H1 (cell line): ENCODE results near the gene ARCN1. TPM values are rescaled to one million over a fixed set of nuclear protein-coding genes. Genes with fewer than 3 reads are reported as not detected.

Experiments
- CTCF ChIA-PET: fragments of 300-600 bp; sonication (Branson Sonifier 250); formaldehyde crosslinking; loops from one replicate; lab custom pipeline; 2021; ENCODE audit not compliant: partially characterized antibody; lab: Charles Lee
- POLR2A ChIA-PET: fragments of 300-600 bp; sonication (Branson Sonifier 250); formaldehyde crosslinking; loops from one replicate; lab custom pipeline; 2021; ENCODE audit warnings: inconsistent platforms; ENCODE audit not compliant: partially characterized antibody; lab: Charles Lee
- DNase-seq, 2 experiments: peaks; one replicate each; pipeline versions ENCODE4 v3.0.0 to v3.0.0-alpha.2; 2010 to 2022; ENCODE audit warnings: low spot score in 2 of 2, low read depth in 1 of 2, mixed read lengths in 1 of 2
- FAIRE-seq: peaks from 2 replicates; lab custom pipeline; 2011; peaks lifted over from hg19 to GRCh38; lab: Jason Lieb, UNC
- H2AFZ ChIP-seq: 2 replicates; pipeline ENCODE4 v1.8.1; 2012; ENCODE audit warnings: low read length, inconsistent platforms
- H2AK5ac ChIP-seq: 2 replicates; pipeline ENCODE4 v1.6.1; 2013; ENCODE audit warnings: low read depth, low read length
- H2BK120ac ChIP-seq: replicated peaks from 2 replicates; pipeline ENCODE3; 2013; ENCODE audit warnings: low read depth, low read length, inconsistent platforms
- H2BK12ac ChIP-seq: 2 replicates; pipeline ENCODE4 v1.6.1; 2013; ENCODE audit warnings: low read depth, low read length
- H2BK15ac ChIP-seq: 2 replicates; pipeline ENCODE4 v1.6.1; 2013; ENCODE audit warnings: low read length
- H2BK20ac ChIP-seq: 2 replicates; pipeline ENCODE4 v1.6.1; 2013; ENCODE audit warnings: low read length
- H2BK5ac ChIP-seq: 2 replicates; pipeline ENCODE4 v1.6.1; 2013; ENCODE audit warnings: low read depth, low read length
- H3K14ac ChIP-seq: 2 replicates; pipeline ENCODE4 v1.6.1; 2013; ENCODE audit warnings: inconsistent platforms; ENCODE audit not compliant: insufficient read length
- H3K18ac ChIP-seq: 2 replicates; pipeline ENCODE4 v1.6.1; 2013; ENCODE audit warnings: low read length; ENCODE audit errors: extremely low read depth
- H3K23ac ChIP-seq: 2 replicates; pipeline ENCODE4 v1.6.1; 2013; ENCODE audit warnings: inconsistent platforms; ENCODE audit not compliant: insufficient read length
- H3K23me2 ChIP-seq: 2 replicates; pipeline ENCODE4 v1.6.1; 2013; ENCODE audit warnings: low read depth, low read length
- H3K27ac ChIP-seq: 2 replicates; pipeline ENCODE4 v1.6.1; 2011; ENCODE audit warnings: low read depth, low read length, inconsistent platforms
- H3K27me3 ChIP-seq, 4 experiments: replicated peaks in 1 of 4; 1 replicate in 1 of 4; 2 replicates in 3 of 4; pipeline versions ENCODE4 v1.6.1 to v1.8.1; 2011 to 2013; ENCODE audit warnings: low read length in 3 of 4, mild to moderate bottlenecking in 3 of 4, inconsistent platforms in 2 of 4, mixed read lengths in 2 of 4, moderate library complexity in 1 of 4; ENCODE audit not compliant: control insufficient read depth in 3 of 4, insufficient read depth in 3 of 4; ENCODE audit errors: extremely low read depth in 1 of 4
- H3K36me3 ChIP-seq, 4 experiments: 2 replicates each; pipeline versions ENCODE4 v1.6.1 to v1.8.1; 2011 to 2013; ENCODE audit warnings: mild to moderate bottlenecking in 4 of 4, low read length in 3 of 4, moderate library complexity in 2 of 4, control low read depth in 1 of 4, inconsistent platforms in 1 of 4; ENCODE audit not compliant: insufficient read depth in 4 of 4, control insufficient read depth in 2 of 4
- H3K4ac ChIP-seq: replicated peaks from 2 replicates; pipeline ENCODE3; 2013; ENCODE audit warnings: low read length, low read depth, mixed read lengths, inconsistent platforms; ENCODE audit not compliant: insufficient read length
- H3K4me1 ChIP-seq, 4 experiments: replicated peaks in 1 of 4; 1 replicate in 1 of 4; 2 replicates in 3 of 4; pipeline versions ENCODE4 v1.6.1 to v1.8.1; 2011 to 2013; ENCODE audit warnings: low read length in 3 of 4, inconsistent platforms in 2 of 4, mixed read lengths in 1 of 4; ENCODE audit not compliant: insufficient read depth in 4 of 4, control insufficient read depth in 3 of 4
- H3K4me2 ChIP-seq, 2 experiments: 2 replicates each; pipeline versions ENCODE4 v1.6.1 to v1.8.1; 2011 to 2013; ENCODE audit warnings: low read depth in 2 of 2, low read length in 2 of 2, control low read depth in 1 of 2, inconsistent platforms in 1 of 2, mild to moderate bottlenecking in 1 of 2; ENCODE audit not compliant: insufficient read depth in 1 of 2
- H3K4me3 ChIP-seq, 4 experiments: fragments of 200-600, 300-600 bp in 1 of 4; sonication (generic), shearing (Covaris generic), sonication (Bioruptor Twin) in 1 of 4; 2 replicates each; pipeline versions ENCODE4 v1.5.1 to v1.8.1; 2011 to 2016; ENCODE audit warnings: low read length in 4 of 4, low read depth in 3 of 4, control low read depth in 2 of 4, inconsistent platforms in 2 of 4, mild to moderate bottlenecking in 2 of 4, mixed read lengths in 1 of 4, moderate library complexity in 1 of 4; ENCODE audit not compliant: insufficient read depth in 2 of 4; ENCODE audit errors: extremely low read depth in 1 of 4
- H3K56ac ChIP-seq: replicated peaks from 2 replicates; pipeline ENCODE3; 2013; ENCODE audit warnings: low read depth, mild to moderate bottlenecking, mixed read lengths, low read length, inconsistent platforms; ENCODE audit not compliant: insufficient read length
- H3K79me1 ChIP-seq: 2 replicates; pipeline ENCODE4 v1.6.1; 2013; ENCODE audit warnings: low read depth, low read length, control low read depth
- H3K79me2 ChIP-seq, 2 experiments: 2 replicates each; pipeline versions ENCODE4 v1.6.1 to v1.8.1; 2012 to 2013; ENCODE audit warnings: low read length in 2 of 2, mild to moderate bottlenecking in 2 of 2, inconsistent platforms in 1 of 2; ENCODE audit not compliant: insufficient read depth in 2 of 2, control insufficient read depth in 1 of 2
- H3K9ac ChIP-seq, 4 experiments: replicated peaks in 1 of 4; 1 replicate in 1 of 4; 2 replicates in 3 of 4; pipeline versions ENCODE4 v1.6.1 to v1.8.1; 2011 to 2013; ENCODE audit warnings: low read depth in 3 of 4, low read length in 3 of 4, control low read depth in 2 of 4, mild to moderate bottlenecking in 2 of 4, moderate library complexity in 2 of 4, inconsistent platforms in 1 of 4; ENCODE audit errors: extremely low read depth in 1 of 4
- H3K9me3 ChIP-seq, 2 experiments: 2 replicates each; pipeline versions ENCODE4 v1.6.1 to v1.8.1; 2012 to 2013; ENCODE audit warnings: mild to moderate bottlenecking in 2 of 2, moderate library complexity in 2 of 2, control low read depth in 1 of 2, inconsistent platforms in 1 of 2, low read depth in 1 of 2, low read length in 1 of 2, mixed read lengths in 1 of 2; ENCODE audit not compliant: insufficient read depth in 2 of 2
- H4K20me1 ChIP-seq, 2 experiments: replicated peaks in 1 of 2; 2 replicates each; pipeline versions ENCODE3 to v1.8.1; 2011 to 2013; ENCODE audit warnings: inconsistent platforms in 2 of 2, low read length in 2 of 2, mild to moderate bottlenecking in 1 of 2; ENCODE audit not compliant: insufficient read depth in 2 of 2, control insufficient read depth in 1 of 2
- H4K5ac ChIP-seq: 2 replicates; pipeline ENCODE4 v1.6.1; 2013; ENCODE audit warnings: low read length, low read depth, mixed read lengths, inconsistent platforms; ENCODE audit not compliant: insufficient read length
- H4K8ac ChIP-seq: 2 replicates; pipeline ENCODE4 v1.8.0; 2013; ENCODE audit warnings: mild to moderate bottlenecking, moderate library complexity, low read length, inconsistent platforms; ENCODE audit not compliant: insufficient read depth; ENCODE audit errors: extremely low read depth
- H4K91ac ChIP-seq: replicated peaks from 2 replicates; pipeline ENCODE3; 2013; ENCODE audit warnings: low read length, mixed read lengths, inconsistent platforms; ENCODE audit not compliant: insufficient read length
- CBX8 ChIP-seq: fragments of 300-800, 300-1000 bp; sonication (generic); IDR thresholded peaks from 2 replicates; pipeline ENCODE4 v1.7.1; 2016; ENCODE audit warnings: low read depth, low read length, borderline replicate concordance
- JUND ChIP-seq: IDR thresholded peaks from 2 replicates; pipeline ENCODE4 v1.6.1; 2011; ENCODE audit warnings: mild to moderate bottlenecking, improper control_type of control experiment, low read length
- NANOG ChIP-seq: IDR thresholded peaks from 2 replicates; pipeline ENCODE4 v1.6.1; 2011; ENCODE audit warnings: low read length, low read depth, mild to moderate bottlenecking, inconsistent platforms; ENCODE audit not compliant: insufficient read depth, poor library complexity, severe bottlenecking
- NRF1 ChIP-seq: IDR thresholded peaks from 2 replicates; pipeline ENCODE4 v1.6.1; 2011; ENCODE audit warnings: mild to moderate bottlenecking, low read depth, low read length, improper control_type of control experiment
- POLR2AphosphoS5 ChIP-seq: IDR thresholded peaks from 2 replicates; pipeline ENCODE4 v1.6.1; 2011; ENCODE audit warnings: low read depth, low read length
- RXRA ChIP-seq: IDR thresholded peaks from 2 replicates; pipeline ENCODE4 v1.6.1; 2011; ENCODE audit warnings: low read depth, mild to moderate bottlenecking, low read length, moderate library complexity; ENCODE audit not compliant: insufficient read depth
- SIN3A ChIP-seq, 2 experiments: IDR thresholded peaks in 1 of 2; conservative IDR thresholded peaks in 1 of 2; 2 replicates each; pipeline ENCODE4 v1.6.1; 2011 to 2012; ENCODE audit warnings: low read length in 2 of 2, improper control_type of control experiment in 1 of 2, low read depth in 1 of 2, mild to moderate bottlenecking in 1 of 2
- WGBS, 2 experiments: shearing (Covaris generic) in 1 of 2; methylation state at CpG; one replicate each; pipeline versions ENCODE4 v1.1.6 to v1.1.7; 2013 to 2015; ENCODE audit warnings: low lambda C conversion rate in 2 of 2, mixed read lengths in 2 of 2, inconsistent platforms in 1 of 2, low coverage in 1 of 2, missing lambda C conversion rate in 1 of 2; ENCODE audit not compliant: insufficient replicate concordance in 2 of 2, insufficient coverage in 1 of 2, insufficient read length in 1 of 2; ENCODE audit errors: extremely low coverage in 1 of 2, missing lambda C conversion rate in 1 of 2; 5-methylcytosine and 5-hydroxymethylcytosine counted together
- polyA plus RNA-seq, 7 experiments: library from polyadenylated mRNA; depleted of rRNA in 3 of 7; stranded (reverse) in 5 of 7; unstranded in 2 of 7; fragments of >200 nt in 5 of 7; fragments of 200-250 nt in 2 of 7; gene quantifications; 1 replicate in 5 of 7; 2 replicates in 1 of 7; 4 replicates in 1 of 7; pipeline versions ENCODE4 v1.2.1 to v1.2.3, GENCODE V29; 2011 to 2013; ENCODE audit warnings: missing spikeins in 2 of 7, mixed read lengths in 2 of 7
- total RNA-seq: library from RNA; stranded (reverse); fragmentation: NEBNext Ultra II Directional; extraction: Animal tissue kit (Norgen Biotek cat#: 25700); gene quantifications from 2 replicates; pipeline ENCODE4 v1.2.1, GENCODE V29; 2021
- TF ChIP-seq, protein P1 (sequence below): IDR thresholded peaks from 2 replicates; pipeline ENCODE4 v1.6.1; 2012; ENCODE audit warnings: low read length, inconsistent platforms

ARCN1 gene
- total and polyA plus RNA-seq, 2 of the 8 experiments (the other 6 are each of a cell fraction or from before 2014, with no cell fraction given), result 132 to 146 TPM

DNA sequence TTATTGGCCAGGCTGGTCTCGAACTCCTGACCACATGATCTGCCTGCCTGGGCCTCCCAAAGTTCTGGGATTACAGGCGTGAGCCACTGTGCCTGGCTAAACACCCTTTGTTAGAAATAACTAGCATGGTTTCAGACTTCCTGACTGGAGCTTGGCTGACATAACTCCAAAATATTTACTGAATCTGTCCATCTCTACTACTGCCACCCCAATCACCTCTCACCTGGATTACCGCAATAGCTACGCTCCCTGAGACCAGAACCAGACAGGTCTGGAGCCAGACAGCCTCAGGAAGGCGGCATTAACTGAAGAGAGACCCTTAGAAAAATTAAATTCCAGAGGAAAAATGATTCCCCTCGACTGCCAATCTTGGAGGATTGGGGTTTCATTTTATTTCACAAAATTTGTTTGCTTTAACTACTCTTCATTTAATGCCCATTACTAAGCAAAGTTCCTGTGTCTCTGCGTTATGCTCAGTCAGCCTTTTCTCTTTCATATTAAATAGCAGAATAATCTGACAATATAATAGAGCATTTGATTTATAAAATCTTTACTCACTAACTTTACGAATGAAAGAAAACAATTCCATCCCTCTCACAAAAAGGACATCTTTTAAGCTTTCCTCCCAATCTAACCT is 28.1 kb upstream of the ARCN1 start:
- H2BK5ac ChIP-seq, result no peak overlapping the region
- H3K4me1 ChIP-seq, result no peaks in the 10 kb centered on the region
- 0 out of 2 replicates have a peak, but pooled peaks cover 2% of the 10 kb centered on the region for H3K23me2 ChIP-seq
- no peak overlapping the region for H2BK20ac ChIP-seq
- no peak for FAIRE-seq
- no peaks in the 10 kb centered on the region for H3K9me3 ChIP-seq
- no peaks in the 10 kb centered on the region for H3K79me1 ChIP-seq
- H3K23ac ChIP-seq, result no peak overlapping the region
- CTCF ChIA-PET, result interaction anchor here (1.2 to 1.9 kb wide), 2 partner anchors 15 to 247 kb away, joined by 3 to 4 read pairs; no protein-coding TSS in a partner anchor
- POLR2A ChIA-PET, result interaction anchor here (0.5 to 1.8 kb wide), 4 partner anchors 10 to 208 kb away, joined by 3 to 4 read pairs (median 3); no protein-coding TSS in a partner anchor
- WGBS, 2 experiments, result 93 to 100% methylated on average over 1 to 8 of the region's 8 CpGs
- H4K91ac ChIP-seq, result no peak overlapping the region
- H3K79me2 ChIP-seq, result no peaks in the 10 kb centered on the region
- no peak overlapping the region for H2AFZ ChIP-seq
- no peak overlapping the region for H3K4ac ChIP-seq
- H4K20me1 ChIP-seq, result peaks cover 0 to 1% of the 10 kb centered on the region in 2 experiments
- H4K8ac ChIP-seq, result no peak overlapping the region
- H3K56ac ChIP-seq, result no peak overlapping the region
- H3K27me3 ChIP-seq, result no peaks in the 10 kb centered on the region
- H3K27ac ChIP-seq, result no peak overlapping the region
- no peak overlapping the region for H4K5ac ChIP-seq
- no peak overlapping the region for H3K9ac ChIP-seq
- H3K4me3 ChIP-seq, result no peak overlapping the region
- no peak overlapping the region for H3K4me2 ChIP-seq
- TF ChIP-seq CBX8 (no peak), RXRA (no peak), POLR2AphosphoS5 (no peak), SIN3A (conservative IDR thresholded peaks at IDR 0.05 in 1 of 2, IDR thresholded peaks at IDR 0.05 in 1 of 2; ENCODE audit: low read depth in 1 of 2, low read length in 2 of 2) (no peak), JUND (no peak), NANOG (no peak), NRF1 (no peak)
- TF ChIP-seq, protein P1, sequence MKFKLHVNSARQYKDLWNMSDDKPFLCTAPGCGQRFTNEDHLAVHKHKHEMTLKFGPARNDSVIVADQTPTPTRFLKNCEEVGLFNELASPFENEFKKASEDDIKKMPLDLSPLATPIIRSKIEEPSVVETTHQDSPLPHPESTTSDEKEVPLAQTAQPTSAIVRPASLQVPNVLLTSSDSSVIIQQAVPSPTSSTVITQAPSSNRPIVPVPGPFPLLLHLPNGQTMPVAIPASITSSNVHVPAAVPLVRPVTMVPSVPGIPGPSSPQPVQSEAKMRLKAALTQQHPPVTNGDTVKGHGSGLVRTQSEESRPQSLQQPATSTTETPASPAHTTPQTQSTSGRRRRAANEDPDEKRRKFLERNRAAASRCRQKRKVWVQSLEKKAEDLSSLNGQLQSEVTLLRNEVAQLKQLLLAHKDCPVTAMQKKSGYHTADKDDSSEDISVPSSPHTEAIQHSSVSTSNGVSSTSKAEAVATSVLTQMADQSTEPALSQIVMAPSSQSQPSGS, result no peak
- H3K14ac ChIP-seq, result no peak overlapping the region
- no peak overlapping the region for H2BK15ac ChIP-seq
- H2AK5ac ChIP-seq, result no peak overlapping the region
- H2BK12ac ChIP-seq, result no peak overlapping the region
- no peak for DNase-seq
- peaks cover 0 to 3% (median 0%) of the 10 kb centered on the region in 4 experiments; a peak in 1 of 8 replicates for H3K36me3 ChIP-seq
- no peak overlapping the region for H3K18ac ChIP-seq
- no peak overlapping the region for H2BK120ac ChIP-seq
